NCI-H345 treated with DMSO at 0.1 percent for 48 hours (cell line): ENCODE measurements around the gene CLPTM1.
A peak's percentile ranks its signal among the peaks of the same experiment; 100 is the strongest.
"Not testable (repeated sequence)": the region's sequence is repeated elsewhere in the genome, so short reads cannot be mapped to it uniquely, and the experiment has no call there.

Source experiments
- DNase-seq: peaks from one replicate; lab custom pipeline; 2025; ENCODE audit not compliant: unreplicated experiment; lab: John Stamatoyannopoulos, UW

The CLPTM1 gene

DNA sequence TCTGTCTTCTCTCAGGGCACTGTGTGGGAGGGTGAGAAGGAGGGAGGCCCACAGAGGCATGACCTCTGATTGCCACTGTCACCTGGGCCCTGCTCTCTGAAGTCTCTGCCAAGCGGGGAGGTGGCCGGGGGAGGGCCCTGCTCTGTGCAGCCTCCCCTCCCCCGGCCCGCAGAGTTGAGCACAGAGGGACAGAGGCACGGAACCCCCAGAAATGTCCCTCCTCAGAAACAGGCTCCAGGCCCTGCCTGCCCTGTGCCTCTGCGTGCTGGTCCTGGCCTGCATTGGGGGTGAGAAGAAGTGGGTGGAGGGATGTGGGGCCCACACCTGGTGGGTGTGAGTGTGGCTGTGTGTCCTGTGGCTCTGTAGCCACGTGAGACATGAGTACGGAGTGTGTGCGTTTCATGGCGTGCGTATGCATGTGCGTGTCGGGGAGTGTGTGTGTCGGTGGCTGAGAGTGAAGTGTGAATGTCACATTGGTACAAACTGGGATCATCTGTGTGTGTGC, 13.1 kb upstream of the CLPTM1 start, which contains the start of gene APOC4:
APOC4 (plus strand) TSS at position 171 of the 505 bp plus-strand sequence; CDS start at position 212, 41 bp downstream.
- DNase-seq = no peak

DNA sequence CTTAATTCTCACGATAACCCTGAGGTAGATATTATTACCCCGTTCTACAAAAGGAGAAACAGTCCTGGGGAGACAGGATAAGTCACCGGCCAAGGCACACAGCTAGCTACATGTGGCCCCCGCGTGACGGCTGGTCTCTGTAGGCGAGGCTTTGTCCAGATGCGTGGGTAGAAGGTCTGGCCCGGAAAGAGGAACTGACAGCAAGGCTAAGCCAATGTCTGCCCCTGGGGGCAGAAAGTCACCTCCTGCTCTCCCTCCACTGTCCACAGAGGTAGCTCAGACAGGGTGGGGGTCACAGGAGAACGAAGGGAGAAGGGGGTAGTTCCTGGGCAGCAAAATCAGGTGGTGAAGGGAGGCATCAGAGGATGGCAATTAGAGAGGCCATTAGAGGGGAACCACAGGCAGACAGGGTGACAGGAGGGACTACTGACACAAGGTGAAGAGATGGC, 11.4 kb upstream of the CLPTM1 start:
- DNase-seq = no peak

DNA sequence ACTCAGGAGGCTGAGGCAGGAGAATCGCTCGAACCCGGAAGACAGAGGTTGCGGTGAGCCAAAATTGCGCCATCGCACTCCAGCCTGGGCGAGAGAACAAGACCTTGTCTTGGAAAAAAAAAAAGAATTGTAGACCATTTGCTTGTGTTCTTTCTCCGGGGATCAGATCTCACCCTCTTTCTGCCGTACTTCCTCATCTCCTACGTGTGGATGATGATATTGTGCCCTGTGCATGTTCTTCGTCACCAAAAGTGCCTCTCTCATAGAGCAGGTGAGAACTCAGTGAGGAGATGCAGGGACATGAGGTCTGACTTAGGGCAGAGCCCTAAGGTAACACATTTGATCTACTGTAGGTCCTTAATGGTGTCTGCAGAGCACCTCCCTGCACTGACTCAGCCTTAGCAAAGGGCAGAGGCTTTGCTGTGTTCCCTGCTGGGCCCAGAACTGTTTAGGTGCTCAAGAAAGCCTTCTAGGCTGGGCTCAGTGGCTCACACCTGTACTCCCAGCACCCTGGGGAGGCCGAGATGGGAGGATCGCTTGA, 8.1 kb upstream of the CLPTM1 start:
- no peak for DNase-seq

DNA sequence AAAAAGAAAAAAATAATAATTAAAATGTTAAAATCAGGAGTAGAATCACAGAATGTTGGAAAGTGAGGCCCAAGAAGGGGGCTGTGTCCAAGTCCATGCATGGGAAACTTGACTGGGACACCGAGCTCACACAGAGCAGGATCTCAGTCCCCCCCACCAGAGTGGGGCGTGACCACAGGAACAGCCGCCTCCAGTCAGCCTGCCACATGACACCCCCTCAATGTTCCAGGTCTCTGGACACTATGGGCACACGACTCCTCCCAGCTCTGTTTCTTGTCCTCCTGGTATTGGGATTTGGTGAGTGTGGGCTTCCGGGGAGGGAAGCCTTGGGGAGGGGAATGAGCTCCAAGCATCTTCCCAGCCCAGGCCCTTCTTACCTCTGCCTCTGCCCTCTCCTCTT, 6.9 kb upstream of the CLPTM1 start:
- DNase-seq = no peak

DNA sequence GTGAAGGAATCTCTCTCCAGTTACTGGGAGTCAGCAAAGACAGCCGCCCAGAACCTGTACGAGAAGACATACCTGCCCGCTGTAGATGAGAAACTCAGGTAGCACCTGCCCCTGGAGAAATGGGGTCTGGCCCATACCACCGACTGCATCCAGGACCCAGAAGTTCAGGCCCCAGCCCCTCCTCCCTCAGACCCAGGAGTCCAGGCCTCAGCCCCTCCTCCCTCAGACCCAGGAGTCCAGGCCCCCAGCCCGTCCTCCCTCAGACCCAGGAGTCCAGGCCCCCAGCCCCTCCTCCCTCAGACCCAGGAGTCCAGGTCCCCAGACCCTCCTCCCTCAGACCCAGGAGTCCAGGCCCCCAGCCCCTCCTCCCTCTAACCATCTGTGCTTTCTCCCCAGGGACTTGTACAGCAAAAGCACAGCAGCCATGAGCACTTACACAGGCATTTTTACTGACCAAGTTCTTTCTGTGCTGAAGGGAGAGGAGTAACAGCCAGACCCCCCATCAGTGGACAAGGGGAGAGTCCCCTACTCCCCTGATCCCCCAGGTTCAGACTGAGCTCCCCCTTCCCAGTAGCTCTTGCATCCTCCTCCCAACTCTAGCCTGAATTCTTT, 6.3 kb upstream of the CLPTM1 start:
- DNase-seq = no peak

DNA sequence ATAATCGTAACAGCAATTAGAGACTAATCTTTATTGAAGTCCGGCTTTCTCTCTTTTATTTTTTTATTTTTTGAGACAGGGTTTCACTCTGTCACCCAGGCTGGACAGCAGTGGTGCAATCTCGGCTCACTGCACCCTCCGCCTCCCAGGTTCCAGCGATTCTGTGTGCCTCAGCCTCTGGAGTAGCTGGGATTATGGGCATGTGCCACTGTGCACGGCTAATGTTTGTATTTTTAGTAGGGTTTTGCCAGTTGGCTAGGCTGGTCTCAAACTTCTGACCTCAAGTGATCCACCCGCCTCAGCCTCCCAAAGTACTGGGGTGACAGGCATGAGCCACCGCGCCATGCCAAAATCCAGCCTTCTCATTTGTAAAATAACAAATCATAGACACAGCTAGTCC, 5.6 kb upstream of the CLPTM1 start:
- no peak for DNase-seq

DNA sequence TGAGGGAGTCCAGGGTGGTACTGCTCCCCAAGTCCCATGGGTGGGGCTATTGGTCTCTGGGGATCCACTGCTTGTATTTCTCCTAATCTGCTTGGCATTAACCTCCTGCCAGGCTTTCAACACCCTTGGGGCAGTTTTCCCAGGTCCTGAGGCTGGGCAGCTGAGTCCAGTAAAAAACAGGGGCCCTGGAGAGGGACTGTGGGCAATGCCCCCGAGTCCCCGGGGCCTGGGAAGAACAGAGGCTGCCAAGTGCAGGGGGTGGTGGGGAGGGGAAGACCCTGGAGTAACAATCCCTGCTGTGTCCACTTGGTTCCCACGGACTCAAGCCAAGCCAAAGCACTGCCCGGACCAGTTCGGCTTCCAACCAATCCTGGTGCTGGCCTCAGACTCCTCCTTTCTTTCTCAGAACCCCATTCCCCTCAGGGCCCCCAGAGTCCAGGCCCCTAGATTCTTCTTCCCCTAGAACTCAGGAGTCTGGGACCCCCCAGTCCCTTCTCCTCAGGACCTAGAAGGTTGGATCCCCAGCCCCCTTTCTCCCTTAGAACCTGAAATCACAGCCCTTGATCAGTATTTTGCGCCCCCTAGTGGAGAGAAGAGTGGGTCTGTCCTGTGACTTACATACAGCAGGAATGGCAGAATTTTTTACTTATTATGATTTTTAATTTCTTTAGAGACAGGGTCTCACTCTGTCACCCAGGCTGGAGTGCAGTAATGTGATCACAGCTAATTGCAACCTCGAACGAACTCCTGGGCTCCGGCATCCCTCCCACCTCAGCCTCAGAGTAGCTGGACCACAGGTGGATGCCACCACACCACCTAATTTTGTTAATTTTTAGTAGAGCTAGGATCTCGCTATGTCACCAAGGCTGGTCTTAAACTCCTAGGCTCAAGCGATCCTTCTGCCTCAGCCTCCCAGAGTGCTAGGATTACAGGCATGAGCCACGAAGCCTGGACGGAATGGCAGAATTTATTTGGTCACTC, 3.7 kb upstream of the CLPTM1 start:
- peak; percentile 5 for DNase-seq

DNA sequence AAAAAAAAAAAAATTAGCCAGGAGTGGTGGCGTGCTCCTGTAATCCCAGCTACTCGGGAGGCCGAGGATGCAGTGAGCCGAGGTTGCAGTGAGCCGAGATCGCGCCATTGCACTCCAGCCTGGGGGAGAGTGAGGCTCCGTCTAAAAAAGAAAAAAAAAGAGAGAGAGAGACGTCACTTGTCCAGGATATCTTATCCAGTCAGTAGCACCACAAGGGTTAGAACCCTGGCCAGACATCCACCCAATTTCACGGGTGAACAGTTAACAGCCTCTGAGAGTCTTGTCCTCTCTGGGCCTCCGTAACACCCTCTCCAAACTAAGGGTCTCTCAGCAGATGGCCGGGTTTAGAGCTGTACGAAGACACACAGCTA, 917 bp upstream of the CLPTM1 start:
- no peak for DNase-seq

DNA sequence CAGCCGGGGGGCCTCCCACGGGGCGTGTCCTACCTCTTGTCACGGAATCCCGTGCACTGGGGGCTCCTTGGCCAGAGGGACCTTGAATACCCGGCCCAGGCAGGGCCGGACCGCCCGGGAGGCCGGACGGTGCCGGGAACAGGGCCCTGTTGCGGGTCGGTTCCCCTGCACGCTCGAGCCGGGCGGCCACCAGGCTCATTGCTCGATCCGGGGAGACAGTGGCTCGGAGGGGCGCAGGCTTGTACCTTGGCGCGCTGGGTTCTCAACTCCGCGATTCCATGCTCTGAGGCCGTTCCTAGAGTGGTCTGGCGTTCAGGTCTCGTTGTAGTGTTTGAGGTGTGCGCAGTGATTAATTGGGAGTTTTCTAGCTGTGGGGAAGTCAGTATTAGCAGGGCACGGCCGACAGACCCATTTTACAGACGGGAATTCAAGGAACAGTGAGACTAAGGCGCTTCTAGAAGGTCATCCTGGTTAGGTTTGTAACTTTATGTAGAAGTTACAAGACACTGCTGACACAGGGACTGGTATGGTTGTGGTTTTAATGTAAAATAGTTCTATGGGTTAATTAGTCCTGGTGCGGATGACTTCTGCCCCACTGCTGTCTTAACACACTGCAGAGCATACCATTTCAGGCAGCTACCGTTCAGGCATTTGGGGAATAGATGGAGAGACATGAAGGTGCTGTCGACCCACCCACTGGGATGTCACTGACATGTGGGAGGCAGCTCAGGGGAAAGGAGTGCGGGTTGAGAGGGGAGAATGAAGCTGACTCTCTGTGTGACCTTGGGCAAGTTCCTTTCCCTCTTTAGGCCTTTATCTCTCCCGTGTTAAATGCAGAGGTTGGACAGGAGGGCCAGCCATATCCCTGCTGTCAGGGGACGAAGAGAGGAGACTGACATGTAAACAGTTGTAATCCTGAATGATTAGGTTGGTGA, 592 bp downstream of the CLPTM1 start:
- no peak for DNase-seq

DNA sequence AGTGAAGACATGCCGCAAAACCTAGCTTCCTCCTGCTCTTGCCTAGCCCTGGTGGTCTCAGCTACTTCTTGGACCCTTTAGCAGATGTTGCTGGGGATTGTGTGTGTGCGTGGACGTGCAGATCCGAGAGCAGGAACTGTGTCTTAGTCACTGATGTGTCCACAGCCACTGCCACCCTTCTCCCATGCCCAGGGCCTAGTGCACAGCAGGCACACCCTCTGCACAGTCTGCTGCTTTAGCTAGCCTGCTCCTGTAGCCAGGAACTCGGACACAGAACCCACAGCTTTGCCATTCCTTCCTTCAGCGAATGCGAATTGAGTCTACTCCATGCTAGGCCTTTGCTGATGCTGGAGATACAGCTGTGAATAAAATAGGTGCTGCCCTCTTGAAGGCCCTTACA, 2.3 kb downstream of the CLPTM1 start:
- DNase-seq = no peak

DNA sequence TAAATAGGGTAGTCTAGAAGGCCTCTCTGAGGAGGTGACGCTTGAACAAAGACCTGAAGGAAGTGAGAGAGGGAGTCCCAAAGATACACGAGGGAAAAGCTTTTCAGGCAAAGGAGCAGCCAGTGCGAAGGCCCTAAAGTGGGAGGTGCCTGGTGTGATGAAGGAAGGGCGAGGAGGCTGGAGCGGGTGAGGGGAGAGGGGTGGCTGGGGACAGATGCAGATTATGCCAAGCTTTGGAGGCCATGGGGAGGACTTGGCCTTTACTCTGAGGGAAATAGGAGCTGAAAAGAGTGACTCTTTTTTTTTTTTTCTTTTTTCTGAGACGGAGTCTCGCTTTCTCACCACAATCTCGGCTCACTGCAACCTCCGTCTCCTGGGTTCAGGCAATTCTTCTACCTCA, 2.9 kb downstream of the CLPTM1 start:
- no peak for DNase-seq

DNA sequence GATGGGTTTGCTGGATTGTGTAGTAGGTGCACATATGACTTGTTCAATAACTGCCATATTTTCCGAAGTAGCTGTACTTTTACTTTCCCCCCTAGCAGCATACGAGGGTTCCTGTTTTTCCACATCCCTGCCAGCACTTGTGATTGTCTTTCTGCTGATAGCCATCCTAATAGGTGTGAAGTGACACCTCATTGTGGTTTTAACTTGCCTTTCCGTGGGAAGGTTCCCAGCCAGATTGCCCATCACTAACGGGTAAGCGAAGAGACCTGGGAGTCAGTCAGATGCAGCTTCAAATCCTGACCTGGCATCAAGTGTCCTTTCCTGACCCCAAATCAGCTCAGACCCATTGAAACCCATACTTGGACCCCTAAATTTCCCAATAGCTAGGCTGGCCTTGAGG, 4.5 kb downstream of the CLPTM1 start:
- DNase-seq = no peak

DNA sequence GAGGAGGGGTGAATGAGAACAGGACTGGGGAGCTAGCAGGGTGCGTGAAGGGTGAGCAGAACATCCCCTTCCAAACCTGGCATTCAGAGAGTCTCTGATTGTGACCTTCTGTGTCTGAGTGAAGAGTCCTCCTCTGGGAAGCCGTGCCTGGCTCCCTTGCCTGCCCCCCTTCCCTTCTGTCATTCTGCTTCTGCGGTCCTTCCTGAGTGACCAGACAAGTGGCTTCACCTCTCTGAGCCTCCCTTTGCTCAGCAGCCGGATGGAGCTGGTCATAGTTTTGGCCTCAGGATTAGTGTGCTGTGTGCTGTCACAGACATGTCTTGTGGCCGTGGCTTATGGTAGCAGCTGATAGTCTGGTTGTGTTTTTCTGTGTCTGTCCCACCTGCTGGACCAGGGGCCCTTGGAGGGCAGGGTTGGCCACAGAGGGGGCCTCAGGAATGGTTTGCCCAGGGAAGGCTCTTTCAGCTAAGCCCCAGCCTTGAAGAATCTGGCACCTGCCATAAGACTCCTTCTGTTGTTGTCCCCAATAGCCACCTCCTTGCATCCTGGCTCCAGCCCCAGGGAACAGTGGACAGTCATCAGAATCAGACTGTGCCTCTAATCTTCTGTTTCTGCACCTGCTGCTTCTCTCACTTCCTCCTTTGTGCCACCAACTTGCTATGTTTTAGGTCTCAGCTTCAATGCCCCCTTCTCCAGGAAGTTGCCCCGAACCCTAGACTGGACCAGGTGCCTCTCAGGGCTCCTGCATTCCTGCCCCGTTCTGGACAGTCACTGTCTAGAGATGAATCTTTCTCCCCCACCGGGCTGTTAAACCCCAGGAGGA, 5.9 kb downstream of the CLPTM1 start:
- no peak for DNase-seq

DNA sequence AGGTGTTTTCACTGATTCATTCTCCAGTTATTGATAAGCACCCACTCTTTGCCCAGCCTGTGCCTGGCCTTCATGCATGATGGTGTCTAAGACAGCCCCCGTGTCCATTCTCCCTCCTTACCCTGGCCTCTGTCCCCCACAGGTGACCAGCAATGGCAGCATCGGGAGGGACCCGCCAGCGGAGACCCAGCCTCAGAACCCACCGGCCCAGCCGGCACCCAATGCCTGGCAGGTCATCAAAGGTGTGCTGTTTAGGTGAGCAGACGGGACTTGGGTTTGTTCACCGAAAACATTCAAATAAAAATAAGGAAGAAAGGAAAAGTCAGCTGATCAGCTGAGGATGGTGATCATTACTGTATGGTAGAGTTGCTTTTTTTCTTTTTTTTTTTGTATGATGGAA, 6.6 kb downstream of the CLPTM1 start:
- DNase-seq = no peak

DNA sequence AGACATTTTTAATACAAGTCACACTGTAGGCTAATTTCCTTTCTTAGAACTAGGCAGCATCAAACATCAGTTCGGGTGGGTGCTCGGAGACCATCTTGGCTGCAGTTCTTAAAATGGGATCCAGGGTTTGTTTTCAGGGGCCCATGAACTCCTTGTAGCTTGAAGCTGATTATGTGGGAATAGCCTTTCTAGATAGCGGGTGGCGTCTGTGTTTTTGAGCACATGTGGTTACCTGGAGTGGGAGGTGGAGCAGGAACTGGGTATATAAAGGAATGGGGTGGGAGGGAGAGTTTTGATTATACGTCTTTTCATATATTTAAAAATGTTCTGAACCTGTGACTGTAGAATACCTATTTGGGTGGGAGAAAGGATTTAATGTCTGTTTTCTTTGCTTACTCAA, 12.9 kb downstream of the CLPTM1 start:
- no peak for DNase-seq

DNA sequence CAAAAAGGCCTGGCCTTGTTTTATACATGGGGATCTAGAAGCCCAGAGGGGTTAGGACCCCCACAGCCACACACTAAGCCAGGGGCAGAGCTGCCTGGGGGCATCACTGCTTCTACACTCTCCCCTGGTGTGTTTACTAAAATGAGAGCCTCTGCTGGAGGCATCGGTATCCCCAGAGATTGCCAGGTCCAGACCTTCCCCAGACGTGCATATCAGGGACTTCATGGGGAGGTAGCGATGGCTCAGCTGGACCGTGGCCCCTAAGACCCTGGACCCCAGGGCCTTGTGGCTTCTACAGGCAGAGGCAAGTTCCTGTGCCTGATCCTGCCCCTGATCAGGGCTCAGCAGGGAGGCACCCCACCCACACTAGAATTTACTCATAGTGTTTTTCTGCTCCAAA, 13.5 kb downstream of the CLPTM1 start:
- no peak for DNase-seq

DNA sequence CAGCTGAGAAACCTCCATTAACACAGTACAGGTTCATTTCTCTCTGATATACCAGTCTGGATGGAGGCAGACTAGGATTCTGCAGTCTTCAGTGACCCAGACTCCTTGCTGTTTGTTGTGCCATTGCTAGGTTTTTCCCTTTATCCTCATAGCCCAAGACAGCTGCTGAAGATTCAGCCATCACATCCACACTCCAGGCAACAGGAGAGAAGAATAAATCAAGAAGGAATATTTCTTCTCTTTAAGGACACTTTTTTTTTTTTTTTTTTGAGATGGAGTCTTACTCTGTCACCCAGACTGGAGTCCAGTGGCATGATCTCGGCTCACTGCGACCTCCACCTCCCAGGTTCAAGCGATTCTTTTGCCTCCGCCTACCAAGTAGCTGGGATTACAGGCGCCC, 14.3 kb downstream of the CLPTM1 start:
- no peak for DNase-seq

DNA sequence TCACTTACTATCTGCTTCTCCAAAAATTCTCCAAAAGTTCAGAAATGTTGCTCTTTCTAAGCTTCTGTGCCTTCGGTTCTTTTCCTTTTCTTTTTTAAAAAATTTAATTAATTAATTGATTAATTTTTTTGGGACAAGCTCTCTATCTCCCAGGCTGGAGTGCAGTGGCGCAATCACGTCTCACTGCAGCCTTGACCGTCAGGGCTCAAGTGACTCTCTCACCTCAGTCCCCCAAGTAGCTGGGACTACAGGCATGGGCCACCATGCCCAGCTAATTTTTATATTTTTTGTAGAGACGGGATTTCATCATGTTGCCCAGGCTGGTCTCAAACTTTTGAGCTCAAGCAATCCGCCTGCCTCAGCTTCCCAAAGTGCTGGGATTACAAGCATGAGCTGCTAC, 16.3 kb downstream of the CLPTM1 start:
- DNase-seq = not testable (repeated sequence)

DNA sequence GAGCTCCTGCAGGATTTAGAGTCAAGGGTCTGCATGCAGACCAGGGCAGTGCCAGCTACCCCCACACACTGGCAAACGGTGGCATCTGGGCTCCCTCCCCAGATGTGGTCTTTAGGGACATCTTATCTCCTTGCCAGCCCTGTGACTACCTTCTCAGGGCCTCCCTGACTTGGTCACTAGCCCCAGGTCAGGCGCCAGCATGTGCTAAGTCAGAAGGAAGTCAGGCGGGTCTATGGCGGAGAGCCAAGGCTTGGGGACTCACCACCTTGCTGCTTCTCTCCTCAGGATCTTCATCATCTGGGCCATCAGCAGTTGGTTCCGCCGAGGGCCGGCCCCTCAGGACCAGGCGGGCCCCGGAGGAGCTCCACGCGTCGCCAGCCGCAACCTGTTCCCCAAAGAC, 17.6 kb downstream of the CLPTM1 start:
- no peak for DNase-seq
